Panc1 (cell line): ENCODE results near the gene PIK3CD. TPM values are rescaled to one million over a fixed set of nuclear protein-coding genes. Genes with fewer than 3 reads are reported as not detected.

ENCODE experiments used
- ATAC-seq: fragments of 200-7000 bp; cut with Tn5 transposase; 2 replicates; pipeline ENCODE4 v1.9.1; 2020; ENCODE audit warnings: mild to moderate bottlenecking, moderate library complexity
- BruUV-seq: library from RNA; stranded (reverse); fragments of 400-500 nt; replicated peaks from 2 replicates; lab custom pipeline; 2021; lab: Mats Ljungman, UMichigan
- CTCF ChIA-PET: fragments of 300-600 bp; sonication (Branson Sonifier 250); formaldehyde crosslinking; loops from one replicate; lab custom pipeline; 2022; ENCODE audit warnings: antibody characterized with exemption; lab: Charles Lee
- POLR2A ChIA-PET: fragments of 300-600 bp; sonication (Branson Sonifier 250); formaldehyde crosslinking; loops from one replicate; lab custom pipeline; 2022; ENCODE audit warnings: antibody characterized with exemption; lab: Charles Lee
- DNase-seq: peaks from one replicate; pipeline ENCODE4 v3.0.0-alpha.2; 2010; ENCODE audit warnings: low read depth, low spot score
- H3K27ac ChIP-seq: 2 replicates; pipeline ENCODE4 v1.5.1; 2011; ENCODE audit warnings: mild to moderate bottlenecking, low read length, inconsistent platforms
- H3K27me3 ChIP-seq: fragments of 200-500 bp; sonication (Bioruptor generic); 2 replicates; pipeline ENCODE4 v1.6.0; 2014; ENCODE audit warnings: low read length, inconsistent platforms; ENCODE audit not compliant: control insufficient read depth, insufficient read depth
- H3K36me3 ChIP-seq: fragments of 200-500 bp; sonication (Bioruptor generic); 2 replicates; pipeline ENCODE4 v1.5.1; 2014; ENCODE audit warnings: inconsistent platforms, mild to moderate bottlenecking, low read length, moderate library complexity; ENCODE audit not compliant: control insufficient read depth, insufficient read depth
- H3K4me1 ChIP-seq: 2 replicates; pipeline ENCODE4 v1.5.1; 2011; ENCODE audit warnings: inconsistent platforms, mild to moderate bottlenecking, low read length, moderate library complexity; ENCODE audit not compliant: control insufficient read depth, insufficient read depth
- H3K4me3 ChIP-seq, 2 experiments: 2 replicates each; pipeline ENCODE4 v1.5.1; 2011 to 2012; ENCODE audit warnings: low read depth in 2 of 2, low read length in 2 of 2, mild to moderate bottlenecking in 2 of 2, inconsistent platforms in 1 of 2, moderate library complexity in 1 of 2
- H3K9me3 ChIP-seq: fragments of 200-500 bp; sonication (Bioruptor generic); 2 replicates; pipeline ENCODE4 v1.5.1; 2014; ENCODE audit warnings: low read depth, mild to moderate bottlenecking, inconsistent platforms, low read length, moderate library complexity; ENCODE audit not compliant: control insufficient read depth, insufficient read depth
- POLR2AphosphoS5 ChIP-seq: IDR thresholded peaks from 2 replicates; pipeline ENCODE4 v1.6.1; 2012; ENCODE audit warnings: mild to moderate bottlenecking, low read depth, low read length, moderate library complexity
- REST ChIP-seq, 2 experiments: IDR thresholded peaks; 2 replicates each; pipeline ENCODE4 v1.6.1; 2011 to 2012; ENCODE audit warnings: low read depth in 2 of 2, control low read depth in 1 of 2, low read length in 1 of 2, mild to moderate bottlenecking in 1 of 2, moderate library complexity in 1 of 2; ENCODE audit not compliant: insufficient read depth in 1 of 2
- TCF7L2 ChIP-seq: IDR thresholded peaks from 2 replicates; pipeline ENCODE4 v1.6.1; 2011; ENCODE audit warnings: mild to moderate bottlenecking, low read depth, low read length, inconsistent platforms
- in situ Hi-C: cut with HindIII; loops from 2 replicates; pipeline ENCODE4 v1.10.0; 2016; ENCODE audit warnings: low sequenced_read_pairs, low pct_unique_long_range_greater_than_20kb
- intact Hi-C: fragments of 100-400 bp; cut with micrococcal nuclease; formaldehyde crosslinking; loops from one replicate; pipeline ENCODE4 v1.10.0; 2022; ENCODE audit not compliant: unreplicated experiment
- total RNA-seq: library from RNA; stranded (reverse); gene quantifications from one replicate; pipeline ENCODE4 v1.2.1, GENCODE V29; 2021; ENCODE audit not compliant: unreplicated experiment
- TF ChIP-seq, protein P1 (sequence below): fragments of 450-650 bp; IDR thresholded peaks from 2 replicates; pipeline ENCODE4 v1.5.1; 2017; ENCODE audit warnings: mild to moderate bottlenecking

Gene PIK3CD
- total RNA-seq, 1 experiment from 2014 or later, result 12.5 TPM

- H3K36me3 ChIP-seq, result no peaks in the 10 kb centered on the region
- no peaks in the 10 kb centered on the region for H3K9me3 ChIP-seq
- H3K27ac ChIP-seq, result no peak overlapping the region
- no peak for TF ChIP-seq POLR2AphosphoS5
- TF ChIP-seq TCF7L2, result no peak
- TF ChIP-seq, protein P1, sequence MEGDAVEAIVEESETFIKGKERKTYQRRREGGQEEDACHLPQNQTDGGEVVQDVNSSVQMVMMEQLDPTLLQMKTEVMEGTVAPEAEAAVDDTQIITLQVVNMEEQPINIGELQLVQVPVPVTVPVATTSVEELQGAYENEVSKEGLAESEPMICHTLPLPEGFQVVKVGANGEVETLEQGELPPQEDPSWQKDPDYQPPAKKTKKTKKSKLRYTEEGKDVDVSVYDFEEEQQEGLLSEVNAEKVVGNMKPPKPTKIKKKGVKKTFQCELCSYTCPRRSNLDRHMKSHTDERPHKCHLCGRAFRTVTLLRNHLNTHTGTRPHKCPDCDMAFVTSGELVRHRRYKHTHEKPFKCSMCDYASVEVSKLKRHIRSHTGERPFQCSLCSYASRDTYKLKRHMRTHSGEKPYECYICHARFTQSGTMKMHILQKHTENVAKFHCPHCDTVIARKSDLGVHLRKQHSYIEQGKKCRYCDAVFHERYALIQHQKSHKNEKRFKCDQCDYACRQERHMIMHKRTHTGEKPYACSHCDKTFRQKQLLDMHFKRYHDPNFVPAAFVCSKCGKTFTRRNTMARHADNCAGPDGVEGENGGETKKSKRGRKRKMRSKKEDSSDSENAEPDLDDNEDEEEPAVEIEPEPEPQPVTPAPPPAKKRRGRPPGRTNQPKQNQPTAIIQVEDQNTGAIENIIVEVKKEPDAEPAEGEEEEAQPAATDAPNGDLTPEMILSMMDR, result no peak
- H3K27me3 ChIP-seq, result no peaks in the 10 kb centered on the region
- intact Hi-C loops, result no loop called here
- H3K4me1 ChIP-seq, result no peaks in the 10 kb centered on the region
- POLR2A ChIA-PET, result interaction anchor here (0.6 kb wide), 1 partner anchor 10 kb away, joined by 9 read pairs; no protein-coding TSS in a partner anchor
- BruUV-seq, result no TSS peak
- CTCF ChIA-PET, result interaction anchor here (0.6 kb wide), 3 partner anchors 52 to 174 kb away, joined by 3 to 6 read pairs (median 5); no protein-coding TSS in a partner anchor
- ATAC-seq, result no peak
- H3K4me3 ChIP-seq, result no peak overlapping the region
- no peak for DNase-seq
- in situ Hi-C loops, result no loop called here
Observed at GRCh38 chr1:9774712-9775679, 123.5 kb downstream of the PIK3CD start.

DNA sequence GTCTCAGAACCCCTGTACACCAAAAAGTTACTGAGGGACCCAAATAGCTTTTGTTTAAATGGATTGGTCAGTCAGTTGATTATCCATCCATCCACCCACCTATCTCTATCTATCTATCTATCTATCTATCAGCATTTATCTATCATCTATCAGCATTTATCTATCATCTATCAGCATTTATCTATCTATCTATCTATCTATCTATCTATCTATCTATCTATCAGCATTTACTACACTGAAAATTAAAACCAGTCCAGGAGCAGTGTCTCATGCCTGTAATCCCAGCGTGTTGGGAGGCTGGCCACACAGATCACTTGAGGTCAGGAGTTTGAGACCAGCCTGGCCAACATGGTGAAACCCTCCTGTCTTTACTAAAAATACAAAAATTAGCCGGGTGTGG is 125.2 kb downstream of the PIK3CD start:
- Histone ChIP-seq H3K4me3 (no peak overlapping the region), H3K4me1 (no peaks in the 10 kb centered on the region), H3K27ac (no peak overlapping the region), H3K36me3 (no peaks in the 10 kb centered on the region), H3K9me3 (no peaks in the 10 kb centered on the region), H3K27me3 (no peaks in the 10 kb centered on the region)
- no peak for TF ChIP-seq REST (IDR thresholded peaks at IDR 0.05; ENCODE audit: insufficient read depth in 1 of 2, low read depth in 2 of 2, low read length in 1 of 2)
- ChIA-PET POLR2A (no interaction called here), CTCF (no interaction called here)
- ATAC-seq (no peak), DNase-seq (no peak)
- in situ Hi-C loops (no loop called here), intact Hi-C loops (no loop called here)
- BruUV-seq, result no TSS peak

Other genes starting within 250 kb of the PIK3CD start
- gene SLC25A33, start 112.3 kb upstream of the PIK3CD start, total RNA-seq, result 13.4 TPM
- 26.5 TPM for gene TMEM201, start 62.8 kb upstream of the PIK3CD start, total RNA-seq
- gene CLSTN1, start 172.2 kb downstream of the PIK3CD start, total RNA-seq, result 143 TPM